ENCODE data around the gene SLC39A11. TPM values are rescaled to one million over a fixed set of nuclear protein-coding genes. Genes with fewer than 3 reads are reported as not detected.

Gene SLC39A11
- total and polyA plus RNA-seq, 2 of the 13 experiments (the other 11 are each of a cell fraction or from before 2014, with no cell fraction given) = 17.2 to 31.5 TPM

DNA sequence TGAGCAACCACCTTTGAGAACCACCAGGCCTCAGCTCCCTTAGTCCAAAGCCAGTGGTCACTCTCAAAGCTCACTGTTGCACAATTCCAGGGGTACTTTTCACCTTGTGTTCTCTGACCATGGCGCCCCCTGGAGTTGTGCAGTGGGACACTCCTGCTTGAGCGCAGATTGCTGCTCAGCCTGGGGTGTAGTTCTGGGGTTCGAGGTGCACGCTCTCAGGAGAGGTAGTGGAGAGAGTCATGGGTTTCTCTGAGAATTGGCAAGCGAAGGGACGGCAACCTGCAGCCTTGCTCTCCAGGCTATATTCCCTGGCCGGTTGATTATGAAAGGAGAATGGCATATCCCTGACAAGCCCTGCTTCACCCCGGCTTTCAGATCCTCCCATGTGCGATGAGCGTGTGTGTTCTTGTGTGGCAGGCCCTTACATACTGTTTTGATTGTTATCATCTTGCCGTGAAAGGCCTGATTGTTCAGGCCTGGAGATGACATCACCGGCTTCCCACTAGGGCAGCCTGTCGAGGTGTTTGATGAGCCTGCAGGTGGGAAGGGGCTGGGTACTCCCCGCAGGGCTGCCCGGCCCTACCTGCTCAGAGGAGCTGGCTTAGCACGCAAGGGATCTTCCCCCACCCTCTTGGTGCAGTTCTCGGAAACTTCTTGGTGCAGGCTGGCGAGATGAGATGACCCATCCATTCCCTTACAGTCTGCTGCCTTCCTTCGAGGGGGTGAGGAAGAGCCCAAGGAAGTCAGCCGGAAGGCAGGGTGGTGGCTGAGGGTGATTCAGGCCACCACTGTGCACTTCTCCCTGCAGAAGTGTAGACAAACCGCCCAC lies 431.2 kb downstream of the SLC39A11 start (continued):
- no peak for TF ChIP-seq CERS6 (CRISPR knock-in tag; IDR thresholded peaks at IDR 0.05)
- TF ChIP-seq ERF (CRISPR knock-in tag; IDR thresholded peaks at IDR 0.05) = peak; percentile 59; the same call in 1 of the 2 replicates
- no peak for TF ChIP-seq EZH2 (conservative IDR thresholded peaks at IDR 0.05; ENCODE audit: low read depth, low read length)
- no peak; the same call in 1 of the 2 replicates for TF ChIP-seq FOXC1 (CRISPR knock-in tag; IDR thresholded peaks at IDR 0.05; ENCODE audit: borderline replicate concordance)
- TF ChIP-seq, protein P1, sequence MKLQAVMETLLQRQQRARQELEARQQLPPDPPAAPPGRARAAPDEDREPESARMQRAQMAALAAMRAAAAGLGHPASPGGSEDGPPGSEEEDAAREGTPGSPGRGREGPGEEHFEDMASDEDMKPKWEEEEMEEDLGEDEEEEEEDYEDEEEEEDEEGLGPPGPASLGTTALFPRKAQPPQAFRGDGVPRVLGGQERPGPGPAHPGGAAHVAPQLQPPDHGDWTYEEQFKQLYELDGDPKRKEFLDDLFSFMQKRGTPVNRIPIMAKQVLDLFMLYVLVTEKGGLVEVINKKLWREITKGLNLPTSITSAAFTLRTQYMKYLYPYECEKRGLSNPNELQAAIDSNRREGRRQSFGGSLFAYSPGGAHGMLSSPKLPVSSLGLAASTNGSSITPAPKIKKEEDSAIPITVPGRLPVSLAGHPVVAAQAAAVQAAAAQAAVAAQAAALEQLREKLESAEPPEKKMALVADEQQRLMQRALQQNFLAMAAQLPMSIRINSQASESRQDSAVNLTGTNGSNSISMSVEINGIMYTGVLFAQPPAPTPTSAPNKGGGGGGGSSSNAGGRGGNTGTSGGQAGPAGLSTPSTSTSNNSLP (IDR thresholded peaks at IDR 0.05; ENCODE audit: low read depth, low read length) = peak; percentile 45; the same call in 1 of the 2 replicates
- TF ChIP-seq RARG (CRISPR knock-in tag; IDR thresholded peaks at IDR 0.05; ENCODE audit: low read depth) = no peak
- peak; percentile 47; the same call in 1 of the 2 replicates for TF ChIP-seq ZNF614 (CRISPR knock-in tag; IDR thresholded peaks at IDR 0.05; ENCODE audit: borderline replicate concordance)
- no peak for TF ChIP-seq ZNF33A (CRISPR knock-in tag; IDR thresholded peaks at IDR 0.05; ENCODE audit: borderline replicate concordance)
- no peak for TF ChIP-seq ZNF644 (CRISPR knock-in tag; IDR thresholded peaks at IDR 0.05; ENCODE audit: low read depth)
- TF ChIP-seq ZNF138 (CRISPR knock-in tag; IDR thresholded peaks at IDR 0.05; ENCODE audit: low read depth) = peak; percentile 82; the same call in 1 of the 2 replicates
- no peak for TF ChIP-seq ATAD3A (CRISPR knock-in tag; IDR thresholded peaks at IDR 0.05)
- TF ChIP-seq KLF9 (CRISPR knock-in tag; IDR thresholded peaks at IDR 0.05; ENCODE audit: low read depth) = no peak; the same call in 1 of the 2 replicates
- TF ChIP-seq ZNF605 (CRISPR knock-in tag; IDR thresholded peaks at IDR 0.05) = 0 out of 2 replicates have a peak, but pooled peaks have one; percentile 22
- TF ChIP-seq ZNF652 (CRISPR knock-in tag; IDR thresholded peaks at IDR 0.05; ENCODE audit: borderline replicate concordance, low read depth) = no peak
- TF ChIP-seq, protein P2, sequence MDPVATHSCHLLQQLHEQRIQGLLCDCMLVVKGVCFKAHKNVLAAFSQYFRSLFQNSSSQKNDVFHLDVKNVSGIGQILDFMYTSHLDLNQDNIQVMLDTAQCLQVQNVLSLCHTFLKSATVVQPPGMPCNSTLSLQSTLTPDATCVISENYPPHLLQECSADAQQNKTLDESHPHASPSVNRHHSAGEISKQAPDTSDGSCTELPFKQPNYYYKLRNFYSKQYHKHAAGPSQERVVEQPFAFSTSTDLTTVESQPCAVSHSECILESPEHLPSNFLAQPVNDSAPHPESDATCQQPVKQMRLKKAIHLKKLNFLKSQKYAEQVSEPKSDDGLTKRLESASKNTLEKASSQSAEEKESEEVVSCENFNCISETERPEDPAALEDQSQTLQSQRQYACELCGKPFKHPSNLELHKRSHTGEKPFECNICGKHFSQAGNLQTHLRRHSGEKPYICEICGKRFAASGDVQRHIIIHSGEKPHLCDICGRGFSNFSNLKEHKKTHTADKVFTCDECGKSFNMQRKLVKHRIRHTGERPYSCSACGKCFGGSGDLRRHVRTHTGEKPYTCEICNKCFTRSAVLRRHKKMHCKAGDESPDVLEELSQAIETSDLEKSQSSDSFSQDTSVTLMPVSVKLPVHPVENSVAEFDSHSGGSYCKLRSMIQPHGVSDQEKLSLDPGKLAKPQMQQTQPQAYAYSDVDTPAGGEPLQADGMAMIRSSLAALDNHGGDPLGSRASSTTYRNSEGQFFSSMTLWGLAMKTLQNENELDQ (CRISPR knock-in tag; IDR thresholded peaks at IDR 0.05; ENCODE audit: borderline replicate concordance) = no peak
- TF ChIP-seq ZNF792 (CRISPR knock-in tag; IDR thresholded peaks at IDR 0.05) = no peak; the same call in none of the 2 replicates
- TF ChIP-seq RXRB (CRISPR knock-in tag; IDR thresholded peaks at IDR 0.05; ENCODE audit: borderline replicate concordance) = peak; percentile 79; the same call in 1 of the 2 replicates
- no peak for TF ChIP-seq ZNF383 (CRISPR knock-in tag; IDR thresholded peaks at IDR 0.05; ENCODE audit: borderline replicate concordance)
- no peak for TF ChIP-seq RBM22 (optimal IDR thresholded peaks at IDR 0.05; ENCODE audit: low read length)
- peak; percentile 49 for TF ChIP-seq ZNF18 (CRISPR knock-in tag; IDR thresholded peaks at IDR 0.05; ENCODE audit: insufficient replicate concordance)
- TF ChIP-seq, protein P3, sequence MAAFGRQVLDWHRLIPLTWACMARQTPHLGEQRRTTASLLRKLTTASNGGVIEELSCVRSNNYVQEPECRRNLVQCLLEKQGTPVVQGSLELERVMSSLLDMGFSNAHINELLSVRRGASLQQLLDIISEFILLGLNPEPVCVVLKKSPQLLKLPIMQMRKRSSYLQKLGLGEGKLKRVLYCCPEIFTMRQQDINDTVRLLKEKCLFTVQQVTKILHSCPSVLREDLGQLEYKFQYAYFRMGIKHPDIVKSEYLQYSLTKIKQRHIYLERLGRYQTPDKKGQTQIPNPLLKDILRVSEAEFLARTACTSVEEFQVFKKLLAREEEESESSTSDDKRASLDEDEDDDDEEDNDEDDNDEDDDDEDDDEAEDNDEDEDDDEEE (CRISPR knock-in tag; IDR thresholded peaks at IDR 0.05) = 0 out of 2 replicates have a peak, but pooled peaks have one; percentile 57
- no peak for TF ChIP-seq ZNF569 (CRISPR knock-in tag; IDR thresholded peaks at IDR 0.05; ENCODE audit: borderline replicate concordance)

All from HepG2 (cell line).